Heart left ventricle (tissue), 13 donors: ENCODE results near the gene PCYT2.

Experiments used
- POLR2A ChIP-seq, 2 donors: fragments of 450-650 bp; IDR thresholded peaks; one replicate each; pipeline ENCODE4 v1.6.1; 2017; ENCODE audit warnings: antibody characterized with exemption in 2 of 2, mild to moderate bottlenecking in 2 of 2, moderate library complexity in 2 of 2
- TF ChIP-seq, protein P1 (sequence below), 12 donors: fragments of 200-600 bp; sonication (generic) in 4 of 12; IDR thresholded peaks; one replicate each; pipeline versions ENCODE4 v1.5.0 to v1.8.0; 2018 to 2022; ENCODE audit warnings: antibody characterized with exemption in 12 of 12, mild to moderate bottlenecking in 5 of 12
- donor health status: ischemic (EF 13 %, LVEDD 7.1; RV severe dilation, severe dysfunction).
- donor health status: DM: no; HTN: yes; CAD: no.
- donor health status: DM: no; HTN: no; CAD: no.
- donor health status: ischemic (EF 25% LVEDD 6.9; RV normal size, moderate dysfunction).
- donor health status: ischemic (EF 25% LVEDD 5.7; RV mildly dilated, moderate dysfunction).
- donor health status: ischemic (EF 35%, LVEDD 5.7; RV mildly dilated, moderate dysfunction).
- donor health status: nonischemic (EF 11% LVEDD 7.7; RV severe dilation, severe dysfunction).
- donor health status: DM: yes; HTN: yes; CAD: no.
- donor health status: PGD.
- donor health status: ischemic (EF 29% LVEDD 5.4; RV normal size, mild dysfunction).
- donor health status: nonischemic (EF 23%, LVEDD 6.1; RV moderate dilation, normal function).

DNA sequence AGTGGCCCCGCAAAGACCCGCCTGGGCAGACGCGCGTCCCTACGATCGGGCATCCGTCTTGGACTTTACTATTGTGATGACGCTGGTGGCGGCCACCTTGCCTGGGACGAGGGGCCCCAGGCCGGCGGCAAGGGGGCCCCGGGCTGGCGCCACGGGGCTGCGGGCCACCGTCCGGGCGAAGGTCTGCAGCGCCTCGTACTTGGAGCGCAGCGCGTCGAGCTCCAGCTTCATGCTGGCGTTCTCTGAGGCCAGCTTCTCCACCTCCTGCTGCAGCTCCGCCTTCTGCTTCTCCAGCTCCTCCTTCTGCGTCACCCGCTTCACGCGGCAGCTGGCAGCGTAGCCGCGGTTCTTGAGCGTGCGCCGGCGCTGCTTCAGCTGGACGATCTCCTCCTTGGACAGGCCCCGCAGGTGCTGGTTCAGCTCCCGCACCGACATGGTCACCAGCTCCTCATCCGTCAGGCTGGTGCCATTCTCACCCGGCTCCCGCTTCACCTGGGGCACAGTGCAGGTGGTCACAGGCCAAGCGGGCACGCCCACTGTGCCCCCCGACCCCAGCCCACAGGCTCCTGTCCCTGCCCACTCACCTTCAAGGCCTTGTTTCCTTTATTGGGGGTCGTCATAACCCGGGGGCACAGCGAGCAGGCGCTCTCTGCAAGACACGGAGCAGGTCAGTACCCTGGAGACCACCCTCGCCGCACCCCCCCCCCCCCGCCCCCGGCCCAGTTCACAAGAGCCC lies 11.5 kb upstream of the PCYT2 start:
- TF ChIP-seq, protein P1, sequence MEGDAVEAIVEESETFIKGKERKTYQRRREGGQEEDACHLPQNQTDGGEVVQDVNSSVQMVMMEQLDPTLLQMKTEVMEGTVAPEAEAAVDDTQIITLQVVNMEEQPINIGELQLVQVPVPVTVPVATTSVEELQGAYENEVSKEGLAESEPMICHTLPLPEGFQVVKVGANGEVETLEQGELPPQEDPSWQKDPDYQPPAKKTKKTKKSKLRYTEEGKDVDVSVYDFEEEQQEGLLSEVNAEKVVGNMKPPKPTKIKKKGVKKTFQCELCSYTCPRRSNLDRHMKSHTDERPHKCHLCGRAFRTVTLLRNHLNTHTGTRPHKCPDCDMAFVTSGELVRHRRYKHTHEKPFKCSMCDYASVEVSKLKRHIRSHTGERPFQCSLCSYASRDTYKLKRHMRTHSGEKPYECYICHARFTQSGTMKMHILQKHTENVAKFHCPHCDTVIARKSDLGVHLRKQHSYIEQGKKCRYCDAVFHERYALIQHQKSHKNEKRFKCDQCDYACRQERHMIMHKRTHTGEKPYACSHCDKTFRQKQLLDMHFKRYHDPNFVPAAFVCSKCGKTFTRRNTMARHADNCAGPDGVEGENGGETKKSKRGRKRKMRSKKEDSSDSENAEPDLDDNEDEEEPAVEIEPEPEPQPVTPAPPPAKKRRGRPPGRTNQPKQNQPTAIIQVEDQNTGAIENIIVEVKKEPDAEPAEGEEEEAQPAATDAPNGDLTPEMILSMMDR (IDR thresholded peaks at IDR 0.05), result no peak
- no peak for TF ChIP-seq POLR2A (IDR thresholded peaks at IDR 0.05)
